Progenitor cell of endocrine pancreas (in vitro differentiated cells): ENCODE results near the gene P4HA2. TPM values are rescaled to one million over a fixed set of nuclear protein-coding genes. Genes with fewer than 3 reads are reported as not detected.

Experiments
- DNase-seq: peaks from one replicate; pipeline ENCODE4 v3.0.0; 2021; ENCODE audit warnings: low spot score; ENCODE audit not compliant: unreplicated experiment
- H3K27ac Mint-ChIP-seq: 2 replicates; pipeline ENCODE4 v1.8.0; 2021; ENCODE audit warnings: mild to moderate bottlenecking, moderate library complexity, mixed read lengths
- H3K27me3 Mint-ChIP-seq: 2 replicates; pipeline ENCODE4 v1.8.0; 2021; ENCODE audit warnings: mixed read lengths
- H3K36me3 Mint-ChIP-seq: 2 replicates; pipeline ENCODE4 v1.8.0; 2022; ENCODE audit warnings: mixed read lengths; ENCODE audit not compliant: insufficient read depth
- H3K4me1 Mint-ChIP-seq: 2 replicates; pipeline ENCODE4 v1.8.0; 2021; ENCODE audit warnings: low read depth, mixed read lengths
- H3K4me3 Mint-ChIP-seq: 2 replicates; pipeline ENCODE4 v1.8.0; 2021; ENCODE audit warnings: low read depth, mild to moderate bottlenecking, moderate library complexity, mixed read lengths
- H3K9me3 Mint-ChIP-seq: 2 replicates; pipeline ENCODE4 v1.8.0; 2021; ENCODE audit warnings: low read depth, mixed read lengths
- CTCF ChIP-seq: fragments of 200-600 bp; sonication (generic); IDR thresholded peaks from one replicate; pipeline ENCODE4 v1.5.0; 2021; ENCODE audit warnings: antibody characterized with exemption, mild to moderate bottlenecking; ENCODE audit not compliant: unreplicated experiment
- total RNA-seq: library from RNA; stranded (reverse); gene quantifications from 2 replicates; pipeline ENCODE4 v1.2.1, GENCODE V29; 2021

The P4HA2 gene
- total RNA-seq, 1 donor from 2014 or later: 18.5 TPM

GRCh38 chr5:132234684-132235062 lies 7.0 kb upstream of the P4HA2 start:
- Mint-ChIP-seq H3K27ac (no peak overlapping the region), H3K4me1 (no peaks in the 10 kb centered on the region), H3K4me3 (no peak overlapping the region), H3K36me3 (no peaks in the 10 kb centered on the region), H3K27me3 (peaks cover 26% of the 10 kb centered on the region), H3K9me3 (no peaks in the 10 kb centered on the region)
- no peak for TF ChIP-seq CTCF
- no peak for DNase-seq

- no peaks in the 10 kb centered on the region for H3K4me1 Mint-ChIP-seq
- peaks cover 32% of the 10 kb centered on the region for H3K27me3 Mint-ChIP-seq
- TF ChIP-seq CTCF: no peak
- no peak overlapping the region for H3K4me3 Mint-ChIP-seq
- DNase-seq: no peak
- no peaks in the 10 kb centered on the region for H3K36me3 Mint-ChIP-seq
- no peaks in the 10 kb centered on the region for H3K9me3 Mint-ChIP-seq
- H3K27ac Mint-ChIP-seq: no peak overlapping the region
Measured at GRCh38 chr5:132233811-132234683, 6.4 kb upstream of the P4HA2 start.

DNA sequence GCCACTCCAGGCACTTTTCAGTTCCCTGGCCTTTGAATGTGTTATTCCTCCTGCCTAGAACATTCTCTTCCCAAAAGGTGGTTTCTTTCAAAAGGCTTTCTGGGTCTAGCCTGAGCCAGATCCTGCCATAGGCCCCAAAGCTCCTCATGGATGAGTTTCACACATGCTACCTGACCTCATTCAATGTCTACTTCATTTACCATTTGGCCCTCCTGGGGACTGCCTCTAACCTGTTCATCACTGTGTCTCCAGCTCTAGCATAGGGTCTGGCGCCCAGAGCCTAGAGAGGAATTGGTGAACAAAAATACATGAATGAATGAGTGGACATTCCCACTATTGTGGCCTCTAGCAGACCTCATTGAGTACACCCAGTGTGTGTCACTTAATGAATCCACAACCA lies 5.4 kb upstream of the P4HA2 start:
- Mint-ChIP-seq H3K36me3 (no peaks in the 10 kb centered on the region), H3K27ac (no peak overlapping the region), H3K27me3 (peaks cover 34% of the 10 kb centered on the region), H3K9me3 (no peaks in the 10 kb centered on the region), H3K4me1 (no peaks in the 10 kb centered on the region), H3K4me3 (no peak overlapping the region)
- DNase-seq: no peak
- no peak for TF ChIP-seq CTCF

DNA sequence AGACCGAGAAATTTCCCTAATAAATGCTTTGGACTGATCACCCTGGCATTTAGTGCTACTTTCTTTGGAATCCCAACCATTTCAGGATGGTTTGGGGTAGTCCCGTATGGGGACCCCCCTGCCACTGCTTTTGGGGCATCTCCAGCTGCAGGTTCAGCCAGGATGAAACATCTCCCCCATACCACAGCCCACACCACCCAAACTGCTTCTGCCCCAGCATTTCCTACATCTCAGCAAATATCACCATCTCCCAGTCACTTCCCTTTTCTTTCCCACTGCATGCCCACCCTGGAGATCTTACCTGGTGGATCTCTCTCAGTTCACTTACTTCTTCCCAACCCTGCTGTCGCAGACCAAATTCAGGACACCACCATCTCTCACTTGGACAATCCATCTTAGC lies 4.8 kb upstream of the P4HA2 start:
- Mint-ChIP-seq H3K36me3 (no peaks in the 10 kb centered on the region), H3K9me3 (no peaks in the 10 kb centered on the region), H3K4me3 (no peak overlapping the region), H3K27me3 (peaks cover 34% of the 10 kb centered on the region), H3K4me1 (no peaks in the 10 kb centered on the region), H3K27ac (no peak overlapping the region)
- TF ChIP-seq CTCF: no peak
- no peak for DNase-seq

DNA sequence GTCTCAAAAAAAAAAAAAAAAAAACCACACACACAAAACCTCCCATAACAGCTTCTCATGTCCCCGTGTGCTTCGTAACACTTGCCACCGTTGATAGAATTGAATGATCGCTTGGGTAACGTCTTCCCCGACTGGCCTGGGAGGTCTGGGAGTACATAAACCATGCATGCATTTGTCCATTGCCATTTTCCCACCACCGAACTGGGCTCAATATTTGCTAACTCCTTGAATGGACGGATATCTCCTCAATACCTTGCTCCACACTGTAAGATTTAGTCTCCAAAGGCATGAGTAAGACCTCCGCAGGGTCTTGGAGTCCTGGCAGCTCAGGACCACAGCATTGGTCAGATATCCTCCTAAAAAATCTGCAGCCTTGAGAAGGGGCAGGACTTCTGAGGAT lies 3.2 kb upstream of the P4HA2 start:
- Mint-ChIP-seq H3K27me3 (peaks cover 44% of the 10 kb centered on the region), H3K36me3 (no peaks in the 10 kb centered on the region), H3K27ac (no peak overlapping the region), H3K4me3 (no peak overlapping the region), H3K4me1 (peaks cover 4% of the 10 kb centered on the region), H3K9me3 (no peaks in the 10 kb centered on the region)
- DNase-seq: no peak
- TF ChIP-seq CTCF: no peak
